ENCODE data around the gene PSMG1.
"Not testable (repeated sequence)": the region's sequence is repeated elsewhere in the genome, so short reads cannot be mapped to it uniquely, and the experiment has no call there.

Gene PSMG1

DNA sequence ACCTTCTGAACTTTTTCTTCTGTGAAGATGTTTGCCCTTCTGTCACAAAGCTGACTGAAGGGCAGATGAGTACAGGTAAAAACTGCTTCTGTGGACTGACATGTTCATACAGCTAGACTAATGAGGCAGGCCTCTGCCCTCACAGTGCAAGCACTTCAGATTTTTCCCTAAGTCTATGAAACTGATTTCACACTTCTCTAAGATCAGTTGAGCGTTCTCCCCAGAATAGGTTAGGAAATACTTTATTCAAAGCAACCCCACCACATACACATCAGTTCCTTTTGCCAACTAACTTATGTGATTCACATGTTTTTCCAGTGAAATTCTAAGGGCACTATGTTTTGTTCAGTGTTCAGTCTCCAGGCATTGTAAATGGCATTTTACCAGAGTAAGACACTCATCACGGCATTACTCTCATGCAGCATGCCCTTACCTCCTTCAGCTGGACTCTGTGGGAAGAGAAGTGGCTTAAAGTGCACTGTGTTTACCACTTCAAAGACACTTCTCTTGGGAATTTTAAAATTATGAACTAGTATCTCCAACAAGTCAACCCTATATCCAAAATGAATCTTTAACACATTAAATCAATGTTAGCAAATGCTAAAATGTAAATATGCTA, 5.4 kb upstream of the PSMG1 start:
- DNase-seq (ENCODE audit: low spot score): no peak

DNA sequence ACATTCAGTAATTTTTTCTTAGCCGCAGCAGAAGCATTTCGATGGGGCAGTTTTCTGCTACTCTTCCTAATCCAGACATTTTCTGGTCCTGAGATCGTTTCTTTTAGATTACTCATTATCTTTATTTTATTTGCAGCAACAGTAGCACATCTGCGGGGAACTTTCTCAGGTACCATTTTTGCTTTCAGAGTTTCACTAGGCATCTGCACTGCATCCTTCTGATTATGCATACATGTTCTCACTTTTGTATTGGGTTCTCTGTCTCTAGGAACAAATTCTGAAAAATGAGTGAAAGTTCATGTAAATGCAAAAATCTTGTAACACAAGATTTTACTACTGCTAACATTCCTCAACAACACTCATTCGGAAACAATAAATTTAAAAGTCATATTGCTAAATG, 3.9 kb upstream of the PSMG1 start:
- DNase-seq (ENCODE audit: low spot score): no peak

DNA sequence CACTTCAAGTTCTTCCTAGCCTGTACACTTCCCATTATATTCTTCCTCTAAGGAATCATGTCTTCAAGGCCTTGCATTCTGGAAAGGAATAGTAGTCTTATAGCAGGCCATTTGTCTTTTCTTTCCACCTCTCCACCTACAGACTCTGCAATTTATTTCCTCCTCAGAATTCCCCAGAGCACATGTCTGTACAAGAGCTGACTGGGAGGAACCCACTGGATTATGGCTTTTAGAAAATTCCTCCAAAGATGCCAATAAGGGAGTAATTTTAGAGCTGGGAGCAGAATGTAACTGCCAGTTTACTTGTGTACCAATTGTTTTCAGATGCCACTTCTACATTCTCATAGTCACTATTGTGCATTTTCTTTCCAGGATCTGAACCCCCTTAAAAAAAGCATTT, 3.4 kb upstream of the PSMG1 start:
- no peak for DNase-seq (ENCODE audit: low spot score)

DNA sequence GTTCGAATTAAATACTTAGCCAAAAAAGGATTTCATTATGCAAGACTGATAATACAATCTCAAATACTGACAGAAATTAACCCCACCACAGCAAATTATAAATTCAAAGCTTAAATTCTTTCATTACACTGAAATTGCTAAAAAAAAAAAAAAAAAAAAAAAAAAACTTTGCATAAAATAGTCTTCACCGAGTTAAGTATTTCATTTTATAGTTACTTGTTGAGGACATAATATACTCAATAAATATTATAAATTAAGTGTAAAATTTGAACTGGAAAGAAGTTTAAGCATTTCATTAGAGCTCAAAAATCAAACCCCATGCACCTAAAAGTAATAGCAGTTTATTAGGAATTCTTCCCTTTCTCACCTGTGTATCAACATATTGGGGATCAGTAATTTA, 1.9 kb upstream of the PSMG1 start:
- no peak for DNase-seq (ENCODE audit: low spot score)

DNA sequence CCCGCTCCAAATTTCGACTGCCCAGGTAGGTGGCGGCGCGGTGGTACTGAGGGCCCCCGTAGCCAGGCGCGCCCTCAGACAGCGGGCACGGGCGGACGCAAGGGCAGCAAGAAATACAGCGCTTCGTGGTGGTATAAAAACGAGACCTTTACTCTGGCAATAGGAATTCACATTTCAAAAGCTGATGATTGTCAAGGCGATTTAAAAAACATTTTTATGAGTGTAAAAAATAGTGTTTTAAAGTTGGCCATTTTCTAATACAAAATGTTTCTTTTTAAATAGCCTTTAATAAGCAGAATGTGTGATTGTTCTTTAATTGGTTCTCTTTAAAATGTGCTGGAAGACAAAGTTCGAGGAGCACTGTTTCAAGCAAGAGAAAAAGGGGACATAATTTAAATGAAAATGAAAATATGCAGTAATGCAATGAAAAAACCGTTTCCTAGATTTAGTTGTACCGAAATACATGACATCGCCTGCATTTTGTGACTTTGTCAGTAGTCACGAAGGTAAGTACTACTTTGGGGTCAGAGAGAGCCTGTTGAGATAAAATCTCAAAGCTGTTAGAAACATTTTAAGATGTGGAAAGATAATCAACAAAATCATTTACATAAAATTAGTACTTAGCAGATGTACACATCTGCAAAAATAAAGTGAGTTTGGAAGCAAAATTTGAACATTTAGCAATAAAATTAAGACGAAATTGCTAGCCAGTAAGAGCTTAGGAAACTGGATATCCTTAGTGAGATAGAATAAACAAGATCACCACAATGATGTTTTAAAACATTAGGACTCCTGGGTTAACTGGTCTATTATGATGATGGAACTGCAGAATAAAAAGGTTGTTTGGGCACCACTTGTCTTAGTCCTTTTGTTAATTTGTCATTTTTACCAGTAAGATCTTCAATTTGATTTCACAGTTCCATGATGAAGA, 1.1 kb upstream of the PSMG1 start:
- DNase-seq (ENCODE audit: low spot score): no peak

DNA sequence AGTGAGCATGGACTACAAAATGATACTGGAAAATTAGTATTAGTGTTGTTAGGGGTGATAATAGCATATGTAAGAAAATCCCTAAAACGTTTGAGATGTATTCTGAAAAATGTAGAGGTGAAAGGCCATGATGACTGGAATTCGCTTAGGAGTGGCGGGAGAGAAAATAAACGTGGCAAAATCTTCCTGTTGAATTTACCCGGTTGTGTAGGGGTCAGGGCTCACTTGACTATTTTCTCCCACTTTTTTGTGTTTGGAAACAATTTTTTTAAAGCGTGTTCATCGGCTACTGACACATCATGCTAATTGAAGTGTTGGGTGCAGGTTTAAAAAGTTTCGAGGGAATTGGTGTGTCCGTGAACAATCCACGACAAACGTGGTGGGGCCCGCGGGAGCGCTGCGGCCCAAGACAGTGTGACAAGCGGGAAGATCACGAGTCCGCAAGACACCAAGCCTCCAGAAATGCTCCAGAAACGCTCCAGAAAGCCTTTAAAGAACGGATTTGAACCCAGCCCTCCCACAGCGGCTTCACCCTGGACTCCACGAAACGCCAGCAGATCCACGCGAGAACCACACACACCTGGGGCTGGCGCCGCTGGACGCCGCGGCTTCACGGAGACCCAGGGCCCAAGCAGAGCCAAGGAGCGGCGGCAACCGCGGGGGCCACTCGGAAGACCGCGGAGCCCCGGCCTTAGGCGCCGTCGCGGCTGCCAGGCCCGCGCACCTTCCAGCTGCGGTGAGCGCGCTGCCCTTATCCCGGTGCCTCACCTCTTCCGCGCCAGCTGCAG, 573 bp downstream of the PSMG1 start:
- DNase-seq (ENCODE audit: low spot score): no peak

DNA sequence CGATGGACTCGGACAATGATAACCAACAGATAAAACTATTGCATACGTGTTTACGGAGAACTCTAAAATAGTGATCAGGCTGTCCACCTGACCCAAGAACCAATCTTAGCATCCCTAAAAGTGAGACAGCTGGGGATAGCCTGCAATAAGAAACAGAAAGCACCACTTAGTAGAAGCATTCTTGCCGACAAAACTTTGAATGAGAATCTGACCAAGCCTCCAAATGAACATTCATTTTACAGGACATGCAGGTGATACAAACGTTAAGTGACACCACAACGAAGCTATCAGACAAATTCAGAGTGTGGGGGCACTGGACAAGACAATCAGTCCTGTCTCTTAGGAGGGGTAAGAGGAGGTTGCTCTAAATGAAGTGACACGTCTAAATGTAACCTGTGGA, 1.2 kb downstream of the PSMG1 start:
- DNase-seq (ENCODE audit: low spot score): no peak

DNA sequence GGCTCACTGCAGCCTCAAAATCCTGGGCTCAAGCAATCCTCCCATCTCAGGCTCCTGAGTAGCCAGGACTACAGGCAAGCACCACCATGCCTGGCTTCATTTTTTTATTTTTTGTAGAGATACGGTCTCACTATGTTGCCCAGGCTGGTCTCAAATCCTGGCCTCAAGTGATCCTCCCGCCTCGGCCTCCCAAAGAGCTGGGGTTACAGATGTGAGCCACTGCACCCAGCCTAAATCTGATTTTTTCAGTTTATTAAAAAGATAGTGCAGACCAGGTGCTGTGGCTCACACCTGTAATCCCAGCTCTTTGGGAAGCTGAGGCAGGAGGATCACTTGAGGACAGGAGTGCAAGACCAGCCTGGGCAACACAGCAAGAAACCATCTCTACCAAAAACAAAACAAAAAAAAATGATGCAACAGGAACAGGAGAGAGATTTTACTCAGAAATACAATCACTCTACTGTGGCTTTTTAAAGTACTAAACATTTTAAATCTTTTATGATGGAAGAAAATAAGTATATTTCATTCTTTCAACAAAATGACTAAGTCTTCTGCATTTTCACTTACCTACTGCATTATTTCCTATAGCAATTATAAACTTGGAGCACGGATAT, 1.9 kb downstream of the PSMG1 start:
- DNase-seq (ENCODE audit: low spot score): no peak

DNA sequence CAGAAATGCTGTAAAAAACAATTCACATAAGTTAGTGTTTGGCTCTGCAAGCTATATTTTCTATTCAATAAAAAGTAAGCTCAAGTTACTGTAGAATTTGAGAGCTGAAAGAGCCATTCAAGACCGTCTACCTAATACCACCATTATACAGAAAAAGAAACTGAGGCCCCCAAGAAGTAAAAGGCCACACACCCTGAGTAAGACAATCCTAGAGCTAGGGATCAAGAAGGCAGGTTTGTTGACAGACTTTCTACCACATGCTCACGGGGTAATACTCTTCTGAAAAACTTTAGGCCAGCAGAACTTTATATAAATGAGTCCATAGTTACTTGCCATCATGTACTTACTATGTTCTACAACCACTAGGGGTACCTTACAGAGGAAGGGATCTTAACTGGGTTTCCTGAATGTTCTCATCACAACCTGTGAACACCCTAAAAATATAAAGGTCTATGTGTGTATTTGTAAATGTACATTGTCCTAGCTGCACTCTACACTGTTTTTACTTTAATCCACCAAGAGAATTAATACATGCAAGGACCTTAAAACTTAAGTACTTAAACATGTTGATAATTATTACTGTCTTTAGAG, 2.7 kb downstream of the PSMG1 start:
- no peak for DNase-seq (ENCODE audit: low spot score)

DNA sequence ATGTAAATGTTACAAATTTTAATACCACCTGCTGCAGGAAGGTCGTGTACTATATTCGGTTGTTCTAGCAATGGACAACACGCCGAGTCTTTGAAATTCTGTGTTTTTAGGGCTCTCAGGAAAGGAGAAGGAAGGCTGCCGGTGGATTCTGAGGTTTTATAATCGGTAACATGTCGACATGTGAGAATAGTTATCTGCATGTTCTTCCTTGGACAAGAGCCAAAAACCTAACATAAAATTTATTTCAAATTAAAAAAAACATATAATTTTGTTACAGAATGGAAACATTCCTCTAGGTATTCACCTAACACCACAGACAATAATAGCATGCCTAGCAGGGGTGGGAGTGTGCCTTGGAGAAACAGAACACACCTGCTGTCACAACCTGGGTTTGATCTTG, 4.8 kb downstream of the PSMG1 start:
- DNase-seq (ENCODE audit: low spot score): no peak

DNA sequence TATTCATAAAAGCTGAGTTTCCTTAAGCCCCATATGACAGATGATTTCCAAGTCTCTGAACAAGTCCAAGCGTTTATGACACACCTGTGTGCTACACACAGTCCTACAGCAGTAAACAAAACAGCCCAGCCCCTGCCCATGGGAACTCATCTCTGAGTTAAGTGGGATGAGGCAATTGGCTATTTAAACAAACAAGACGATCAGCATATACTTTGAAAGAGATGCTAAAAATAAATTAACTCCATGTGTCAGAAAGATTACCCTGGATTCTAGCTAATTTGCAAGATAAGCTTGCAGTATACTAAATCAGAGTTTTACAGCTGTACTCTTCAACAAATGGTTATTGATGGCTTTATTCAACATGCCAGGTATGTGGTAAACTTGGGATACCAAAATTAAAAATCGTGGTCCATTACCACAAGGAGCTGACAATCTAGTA, 7.0 kb downstream of the PSMG1 start:
- DNase-seq (ENCODE audit: low spot score): no peak

DNA sequence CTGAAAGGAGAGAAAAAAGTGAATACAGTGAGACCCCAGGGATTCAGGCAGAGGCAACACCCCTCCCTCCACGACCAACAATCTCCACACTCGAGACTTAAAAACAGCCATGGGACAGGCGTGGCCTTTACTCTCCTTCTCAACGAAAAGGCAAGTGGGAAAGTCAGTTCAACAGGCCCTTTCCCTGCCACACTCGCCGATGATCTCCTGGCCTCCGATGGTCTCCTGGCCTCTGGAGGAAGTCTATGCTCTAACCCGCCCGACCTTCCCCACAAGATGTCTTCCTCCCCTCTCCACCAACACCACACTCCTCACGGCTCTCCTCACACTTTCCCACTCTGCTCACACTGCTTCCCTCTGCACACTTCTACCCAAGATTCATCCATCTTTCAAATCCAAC, 7.6 kb downstream of the PSMG1 start:
- no peak for DNase-seq (ENCODE audit: low spot score)

DNA sequence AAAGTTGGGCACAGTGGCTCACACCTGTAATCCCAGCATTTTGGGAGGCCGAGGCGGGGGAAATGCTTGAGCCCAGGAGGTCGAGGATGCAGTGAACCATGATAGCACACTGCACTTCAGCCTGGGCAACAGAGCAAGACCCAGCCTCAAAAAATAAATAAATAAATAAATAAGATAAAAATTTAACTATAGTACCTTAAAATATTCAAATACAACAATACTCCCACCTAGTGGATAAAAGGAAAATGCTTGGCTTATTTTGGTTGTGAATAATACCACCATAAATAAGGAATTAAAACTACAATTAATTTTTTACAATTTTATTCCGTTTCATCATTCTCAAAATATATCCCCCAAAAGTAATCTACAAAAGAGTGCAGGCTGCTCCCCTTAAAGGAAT, 8.1 kb downstream of the PSMG1 start:
- no peak for DNase-seq (ENCODE audit: low spot score)

DNA sequence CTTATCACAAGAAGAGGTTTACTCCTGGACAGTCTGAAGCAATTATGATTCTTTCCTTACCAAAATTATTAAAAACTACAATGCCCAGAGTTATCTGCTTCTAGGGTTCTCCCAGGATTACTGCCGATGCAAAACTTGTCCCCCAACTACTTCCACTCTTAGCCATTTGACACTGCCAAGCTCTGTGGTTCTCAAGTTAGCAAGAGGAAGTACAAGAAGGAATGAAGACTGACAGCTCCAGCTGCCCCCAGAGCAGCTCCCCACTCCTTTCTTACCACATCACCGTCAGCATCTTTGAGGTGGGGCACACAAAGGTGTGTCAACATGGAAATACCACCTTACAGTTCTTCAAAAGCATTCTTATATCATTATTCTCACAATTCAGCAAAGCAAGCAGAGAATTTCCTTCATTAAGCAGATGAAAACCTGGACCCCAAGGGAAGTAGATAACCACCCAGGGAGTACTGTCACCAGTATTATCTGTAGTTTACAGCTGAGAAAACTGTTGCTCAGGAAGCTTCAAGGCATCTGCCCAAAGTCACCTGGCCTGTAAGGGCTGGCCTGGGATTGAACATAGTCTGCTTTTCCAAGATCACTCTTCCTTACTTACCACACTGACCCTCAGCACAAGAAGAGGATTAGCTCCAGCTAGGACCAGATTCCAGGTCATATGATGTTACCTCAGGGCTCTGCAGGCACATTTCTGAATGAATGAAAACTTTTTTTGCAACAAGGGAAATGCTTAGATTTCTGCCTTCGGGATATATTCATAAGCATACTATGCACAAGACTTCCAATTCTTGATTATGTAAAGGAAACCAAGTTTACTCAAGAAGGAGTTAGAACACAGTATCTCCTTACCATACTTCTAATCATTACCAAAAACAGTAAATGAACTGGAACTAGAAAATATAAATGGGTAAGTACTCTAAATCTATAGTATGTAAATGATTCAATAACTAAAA, 9.3 kb downstream of the PSMG1 start:
- DNase-seq (ENCODE audit: low spot score): no peak

DNA sequence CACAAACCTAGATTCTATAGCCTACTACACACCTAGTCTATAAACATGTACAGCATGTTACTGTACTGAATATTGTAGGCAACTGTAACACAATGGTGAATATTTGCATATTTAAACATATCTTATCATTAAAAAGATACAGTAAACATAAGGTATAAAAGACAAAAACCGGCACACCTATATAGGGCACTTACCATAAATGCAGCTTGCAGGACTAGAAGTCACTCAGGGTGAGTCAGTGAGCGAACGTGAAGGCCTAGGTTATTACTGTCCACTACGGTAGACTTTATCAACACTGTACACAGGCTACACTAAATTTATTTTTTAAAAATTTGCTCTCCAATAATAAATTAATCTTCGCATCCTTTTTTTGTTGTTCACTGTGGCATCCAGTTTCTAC, 13.3 kb downstream of the PSMG1 start:
- no peak for DNase-seq (ENCODE audit: low spot score)

DNA sequence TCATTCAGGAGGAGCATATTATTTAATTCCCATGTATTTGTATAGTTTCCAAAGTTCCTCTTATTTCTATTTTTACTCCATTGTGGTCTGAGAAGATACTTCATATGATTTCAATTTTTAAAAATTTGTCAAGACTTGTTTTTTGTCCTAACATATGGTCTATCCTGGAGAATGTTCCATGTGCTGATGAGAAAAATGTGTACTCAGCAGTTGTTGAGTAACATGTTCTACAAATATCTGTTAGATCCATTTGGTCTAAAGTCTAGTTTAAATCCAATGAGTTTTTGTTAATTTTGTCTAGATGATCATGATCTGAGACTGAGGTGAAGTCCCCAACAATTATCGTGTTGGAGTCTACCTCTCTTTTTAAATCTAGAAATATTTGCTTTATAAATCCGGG, 14.5 kb downstream of the PSMG1 start:
- DNase-seq (ENCODE audit: low spot score): no peak

DNA sequence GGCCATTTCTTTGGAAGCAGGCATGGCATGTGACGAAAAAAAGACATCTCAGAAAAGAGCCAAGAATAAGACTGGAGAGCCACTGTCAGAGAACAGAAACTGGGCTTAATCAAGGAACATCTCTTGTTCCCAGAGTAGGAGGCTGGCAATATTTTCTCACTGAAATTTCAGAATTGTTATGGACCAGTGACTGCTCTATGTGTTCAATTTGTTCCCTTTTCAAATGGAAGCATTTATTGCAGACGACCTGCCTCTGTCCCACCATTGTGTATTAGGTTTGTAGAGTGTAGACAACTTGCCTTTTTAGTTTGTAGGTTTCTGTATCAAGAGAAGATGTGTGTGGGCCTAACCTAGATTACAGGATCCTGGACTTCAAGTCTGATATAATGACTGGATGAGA, 18.7 kb downstream of the PSMG1 start:
- no peak for DNase-seq (ENCODE audit: low spot score)

DNA sequence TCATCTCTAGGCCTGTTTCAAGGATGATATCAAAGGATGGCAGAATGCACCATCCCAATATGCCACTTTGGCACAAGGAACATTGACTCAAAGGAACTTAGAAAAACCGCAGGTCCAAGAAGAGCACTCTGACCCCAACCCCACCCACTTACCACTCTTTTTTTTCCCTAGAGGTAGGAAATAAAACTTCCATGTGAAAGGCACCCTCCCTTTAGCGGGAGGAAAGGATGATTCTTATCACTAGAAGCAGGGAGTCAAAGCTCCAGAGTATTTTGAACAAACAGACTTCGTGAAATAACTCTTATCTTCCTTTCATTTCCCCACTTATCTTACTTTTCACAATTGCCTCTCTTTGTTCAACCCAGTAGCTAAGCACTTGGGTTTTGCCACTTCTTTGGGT, 22.2 kb downstream of the PSMG1 start:
- DNase-seq (ENCODE audit: low spot score): no peak

DNA sequence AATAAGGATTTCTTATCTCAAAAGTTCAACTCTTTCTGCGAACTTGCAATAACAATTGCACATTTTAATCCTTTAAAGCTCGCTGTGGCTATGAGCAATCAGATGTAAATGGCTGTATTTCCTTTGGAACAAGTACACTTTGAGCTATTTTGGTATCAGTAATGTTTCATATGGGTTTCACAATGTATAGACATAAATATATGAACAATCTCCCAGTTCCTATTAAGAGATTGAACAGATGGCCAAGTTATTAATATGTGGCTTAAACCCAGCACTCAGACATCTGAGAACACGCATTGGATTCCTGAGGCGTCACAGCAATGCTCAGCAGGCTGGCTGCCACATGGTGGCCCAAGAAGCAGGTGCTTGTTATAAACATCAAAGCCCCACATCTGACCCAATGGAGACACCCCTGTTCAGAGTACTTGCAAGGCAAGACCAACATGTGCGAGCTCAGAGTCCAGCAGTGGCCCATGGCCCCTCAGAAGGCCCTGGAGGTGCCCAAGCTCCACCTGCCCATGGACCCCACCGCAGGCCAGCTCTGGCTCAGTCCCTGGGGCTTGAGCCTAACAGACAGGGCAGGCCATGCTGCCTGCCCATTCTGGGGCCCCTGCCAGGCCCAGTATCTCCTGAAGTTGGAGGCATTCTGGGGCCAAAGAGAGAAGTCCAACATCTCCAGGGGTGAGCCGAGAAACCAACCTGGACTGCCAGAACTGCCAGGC, 23.7 kb downstream of the PSMG1 start:
- DNase-seq (ENCODE audit: low spot score): no peak

DNA sequence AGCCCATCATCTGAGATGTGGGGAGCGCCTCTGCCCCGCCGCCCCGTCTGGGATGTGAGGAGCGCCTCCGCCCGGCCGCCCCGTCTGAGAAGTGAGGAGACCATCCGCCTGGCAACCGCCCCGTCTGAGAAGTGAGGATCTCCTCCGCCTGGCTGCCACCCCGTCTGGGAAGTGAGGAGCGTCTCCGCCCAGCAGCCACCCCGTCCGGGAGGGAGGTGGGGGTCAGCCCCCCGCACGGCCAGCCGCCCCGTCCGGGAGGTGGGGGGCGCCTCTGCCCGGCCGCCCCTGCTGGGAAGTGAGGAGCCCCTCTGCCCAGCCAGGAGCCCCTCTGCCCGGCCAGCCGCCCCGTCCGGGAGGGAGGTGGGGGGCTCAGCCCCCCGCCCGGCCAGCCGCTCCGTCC, 26.0 kb downstream of the PSMG1 start:
- DNase-seq (ENCODE audit: low spot score): not testable (repeated sequence)
